ENCODE results near the gene PIM3. TPM values are rescaled to one million over a fixed set of nuclear protein-coding genes. Genes with fewer than 3 reads are reported as not detected.
A peak's percentile ranks its signal among the peaks of the same experiment; 100 is the strongest.
"Not testable (repeated sequence)": the region's sequence is repeated elsewhere in the genome, so short reads cannot be mapped to it uniquely, and the experiment has no call there.

The PIM3 gene
- total RNA-seq, 1 experiment from 2014 or later: 42.9 TPM

- POLR2A ChIA-PET; DNase-seq (ENCODE audit: low spot score); H3K4me3 Mint-ChIP-seq; H3K9me3 Mint-ChIP-seq; H3K27ac Mint-ChIP-seq; H3K27me3 Mint-ChIP-seq (ENCODE audit: low read depth); ATAC-seq; H3K36me3 Mint-ChIP-seq; H3K4me1 Mint-ChIP-seq: not testable (repeated sequence)
- CTCF ChIA-PET: interaction anchor here (0.6 kb wide), 1 partner anchor 688 kb away, joined by 3 read pairs; no protein-coding TSS in a partner anchor
These were observed 15.4 kb upstream of the PIM3 start for GRCh38 chr22:49945042-49945794.

- TF ChIP-seq JAZF1 (CRISPR knock-in tag; IDR thresholded peaks at IDR 0.05) (no peak), ZNF423 (CRISPR knock-in tag; IDR thresholded peaks at IDR 0.05) (peak; percentile 46)
- no peak for DNase-seq (ENCODE audit: low spot score)
- Mint-ChIP-seq H3K9me3 (no peaks in the 10 kb centered on the region), H3K27ac (no peak overlapping the region), H3K27me3 (ENCODE audit: low read depth) (no peaks in the 10 kb centered on the region), H3K4me3 (no peak overlapping the region), H3K4me1 (peaks cover 8% of the 10 kb centered on the region), H3K36me3 (no peaks in the 10 kb centered on the region)
- ATAC-seq: no peak; the same call in 1 of the 2 replicates
- ChIA-PET CTCF (interaction anchor here (0.6 to 2.3 kb wide), 6 partner anchors 13 to 83 kb away, joined by 3 to 11 read pairs (median 4); no protein-coding TSS in a partner anchor), POLR2A (interaction anchor here (1.0 kb wide), 1 partner anchor 11 kb away, joined by 4 read pairs; no protein-coding TSS in a partner anchor)
These were observed 13.8 kb upstream of the PIM3 start for GRCh38 chr22:49946612-49947295.

- TF ChIP-seq SMAD4 (CRISPR knock-in tag; IDR thresholded peaks at IDR 0.05) (no peak), CDX4 (CRISPR knock-in tag; IDR thresholded peaks at IDR 0.05; ENCODE audit: borderline replicate concordance) (no peak), NFYB (CRISPR knock-in tag; conservative IDR thresholded peaks at IDR 0.05; ENCODE audit: low read depth) (no peak), TEAD1 (CRISPR knock-in tag; IDR thresholded peaks at IDR 0.05) (no peak), JUN (CRISPR knock-in tag; IDR thresholded peaks at IDR 0.05) (no peak), SOX15 (CRISPR knock-in tag; IDR thresholded peaks at IDR 0.05) (no peak)
- H3K27me3 Mint-ChIP-seq (ENCODE audit: low read depth): no peaks in the 10 kb centered on the region
- H3K9me3 Mint-ChIP-seq: no peaks in the 10 kb centered on the region
- peaks cover 8% of the 10 kb centered on the region for H3K4me1 Mint-ChIP-seq
- no peak overlapping the region for H3K27ac Mint-ChIP-seq
- H3K4me3 Mint-ChIP-seq: no peak overlapping the region
- no peak for ATAC-seq
- no peaks in the 10 kb centered on the region for H3K36me3 Mint-ChIP-seq
- CTCF ChIA-PET: interaction anchor here (1.2 to 2.3 kb wide), 4 partner anchors 12 to 83 kb away, joined by 4 to 11 read pairs (median 8); no protein-coding TSS in a partner anchor
- DNase-seq (ENCODE audit: low spot score): no peak
- POLR2A ChIA-PET: no interaction called here
These were observed 13.3 kb upstream of the PIM3 start for GRCh38 chr22:49947296-49947622.

GRCh38 chr22:49948116-49948957, 12.2 kb upstream of the PIM3 start:
- no peak for ATAC-seq
- TF ChIP-seq FOXP1 (CRISPR knock-in tag; IDR thresholded peaks at IDR 0.05; ENCODE audit: borderline replicate concordance): no peak
- no peak for TF ChIP-seq SOX15 (CRISPR knock-in tag; IDR thresholded peaks at IDR 0.05)
- TF ChIP-seq CREM (CRISPR knock-in tag; IDR thresholded peaks at IDR 0.05): no peak
- no peak for TF ChIP-seq ZNF416 (CRISPR knock-in tag; IDR thresholded peaks at IDR 0.05)
- TF ChIP-seq SMAD3 (CRISPR knock-in tag; IDR thresholded peaks at IDR 0.05; ENCODE audit: borderline replicate concordance): no peak
- TF ChIP-seq CREB1 (CRISPR knock-in tag; IDR thresholded peaks at IDR 0.05): no peak
- no peak for TF ChIP-seq NR1H2 (CRISPR knock-in tag; IDR thresholded peaks at IDR 0.05)
- TF ChIP-seq GABPB1 (CRISPR knock-in tag; IDR thresholded peaks at IDR 0.05): no peak
- H3K27ac Mint-ChIP-seq: no peak overlapping the region
- no peaks in the 10 kb centered on the region for H3K9me3 Mint-ChIP-seq
- CTCF ChIA-PET: interaction anchor here (1.2 to 2.3 kb wide), 3 partner anchors 32 to 45 kb away, joined by 3 to 11 read pairs (median 4); no protein-coding TSS in a partner anchor
- no peak for DNase-seq (ENCODE audit: low spot score)
- H3K27me3 Mint-ChIP-seq (ENCODE audit: low read depth): no peaks in the 10 kb centered on the region
- POLR2A ChIA-PET: no interaction called here
- no peak overlapping the region for H3K4me3 Mint-ChIP-seq
- no peaks in the 10 kb centered on the region for H3K36me3 Mint-ChIP-seq
- H3K4me1 Mint-ChIP-seq: peaks cover 8% of the 10 kb centered on the region
